ENCODE data around the gene OR6J1. TPM values are rescaled to one million over a fixed set of nuclear protein-coding genes. Genes with fewer than 3 reads are reported as not detected.

OR6J1 gene
- total and polyA plus RNA-seq, 9 of the 15 experiments (the other 6 are each of a cell fraction or from before 2014, with no cell fraction given): not detected

DNA sequence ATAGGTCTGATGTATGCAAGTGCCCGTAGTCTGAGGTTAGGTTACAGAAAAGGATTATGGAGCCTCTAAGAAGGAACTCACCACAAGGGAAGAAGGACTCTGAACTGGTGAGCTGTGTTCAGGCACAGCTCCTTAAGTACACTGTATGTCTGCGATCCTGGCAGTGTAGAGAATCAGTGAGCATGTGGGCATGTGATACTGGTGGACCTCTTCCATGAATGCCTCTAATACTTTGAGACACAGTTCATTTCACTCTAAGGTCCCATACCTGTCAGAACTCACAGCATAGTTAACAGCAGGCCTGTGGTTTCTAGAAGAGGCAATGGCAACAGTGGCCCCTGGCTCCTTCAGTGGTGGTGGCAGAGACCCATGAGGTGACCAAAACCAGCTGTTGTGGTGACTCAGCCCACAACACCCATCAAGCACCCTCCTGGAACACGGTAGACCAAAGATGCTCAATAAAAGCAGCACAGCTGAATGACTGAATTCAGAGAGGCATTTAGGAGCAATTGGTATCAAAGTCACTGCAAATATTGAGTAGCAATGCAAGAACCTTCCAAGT lies 6.9 kb upstream of the OR6J1 start (continued):
- TF ChIP-seq, protein P1, sequence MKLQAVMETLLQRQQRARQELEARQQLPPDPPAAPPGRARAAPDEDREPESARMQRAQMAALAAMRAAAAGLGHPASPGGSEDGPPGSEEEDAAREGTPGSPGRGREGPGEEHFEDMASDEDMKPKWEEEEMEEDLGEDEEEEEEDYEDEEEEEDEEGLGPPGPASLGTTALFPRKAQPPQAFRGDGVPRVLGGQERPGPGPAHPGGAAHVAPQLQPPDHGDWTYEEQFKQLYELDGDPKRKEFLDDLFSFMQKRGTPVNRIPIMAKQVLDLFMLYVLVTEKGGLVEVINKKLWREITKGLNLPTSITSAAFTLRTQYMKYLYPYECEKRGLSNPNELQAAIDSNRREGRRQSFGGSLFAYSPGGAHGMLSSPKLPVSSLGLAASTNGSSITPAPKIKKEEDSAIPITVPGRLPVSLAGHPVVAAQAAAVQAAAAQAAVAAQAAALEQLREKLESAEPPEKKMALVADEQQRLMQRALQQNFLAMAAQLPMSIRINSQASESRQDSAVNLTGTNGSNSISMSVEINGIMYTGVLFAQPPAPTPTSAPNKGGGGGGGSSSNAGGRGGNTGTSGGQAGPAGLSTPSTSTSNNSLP (IDR thresholded peaks at IDR 0.05; ENCODE audit: borderline replicate concordance, low read depth, low read length): no peak
- TF ChIP-seq ZNF121 (CRISPR knock-in tag; conservative IDR thresholded peaks at IDR 0.05) (no peak), MAFF (IDR thresholded peaks at IDR 0.05; ENCODE audit: low read length) (no peak), ETV5 (CRISPR knock-in tag; IDR thresholded peaks at IDR 0.05; ENCODE audit: low read depth) (no peak), FOXK1 (CRISPR knock-in tag; IDR thresholded peaks at IDR 0.05; ENCODE audit: borderline replicate concordance) (no peak), PYGO2 (tag; IDR thresholded peaks at IDR 0.05) (no peak), TCFL5 (CRISPR knock-in tag; conservative IDR thresholded peaks at IDR 0.05) (no peak), SMARCE1 (IDR thresholded peaks at IDR 0.05) (no peak), NKRF (IDR thresholded peaks at IDR 0.05; ENCODE audit: borderline replicate concordance) (no peak), CSDE1 (IDR thresholded peaks at IDR 0.05) (peak in 1 of 2 experiments; percentile 32; a peak in 1 of 4 replicates), ZNF408 (CRISPR knock-in tag; IDR thresholded peaks at IDR 0.05; ENCODE audit: low read depth) (no peak), U2AF2 (optimal IDR thresholded peaks at IDR 0.05; ENCODE audit: low read depth, low read length) (no peak), PTBP1 (IDR thresholded peaks at IDR 0.05; ENCODE audit: low read depth, low read length) (0 out of 2 replicates have a peak, but pooled peaks have one; percentile 35), BCOR (IDR thresholded peaks at IDR 0.05) (no peak), SUPT5H (IDR thresholded peaks at IDR 0.05) (peak; percentile 82), TFAP4 (CRISPR knock-in tag; IDR thresholded peaks at IDR 0.05; ENCODE audit: borderline replicate concordance) (peak; percentile 67; the same call in 1 of the 2 replicates), RAD21 (CRISPR knock-in tag; conservative IDR thresholded peaks at IDR 0.05 in 1 of 2, IDR thresholded peaks at IDR 0.05 in 1 of 2) (no peak), BMI1 (IDR thresholded peaks at IDR 0.05; ENCODE audit: low read length) (no peak), NR0B1 (IDR thresholded peaks at IDR 0.05; ENCODE audit: partially characterized antibody) (no peak)
- TF ChIP-seq, protein P2, sequence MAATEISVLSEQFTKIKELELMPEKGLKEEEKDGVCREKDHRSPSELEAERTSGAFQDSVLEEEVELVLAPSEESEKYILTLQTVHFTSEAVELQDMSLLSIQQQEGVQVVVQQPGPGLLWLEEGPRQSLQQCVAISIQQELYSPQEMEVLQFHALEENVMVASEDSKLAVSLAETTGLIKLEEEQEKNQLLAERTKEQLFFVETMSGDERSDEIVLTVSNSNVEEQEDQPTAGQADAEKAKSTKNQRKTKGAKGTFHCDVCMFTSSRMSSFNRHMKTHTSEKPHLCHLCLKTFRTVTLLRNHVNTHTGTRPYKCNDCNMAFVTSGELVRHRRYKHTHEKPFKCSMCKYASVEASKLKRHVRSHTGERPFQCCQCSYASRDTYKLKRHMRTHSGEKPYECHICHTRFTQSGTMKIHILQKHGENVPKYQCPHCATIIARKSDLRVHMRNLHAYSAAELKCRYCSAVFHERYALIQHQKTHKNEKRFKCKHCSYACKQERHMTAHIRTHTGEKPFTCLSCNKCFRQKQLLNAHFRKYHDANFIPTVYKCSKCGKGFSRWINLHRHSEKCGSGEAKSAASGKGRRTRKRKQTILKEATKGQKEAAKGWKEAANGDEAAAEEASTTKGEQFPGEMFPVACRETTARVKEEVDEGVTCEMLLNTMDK (IDR thresholded peaks at IDR 0.05; ENCODE audit: borderline replicate concordance, insufficient read depth, low read depth, low read length, poor library complexity, severe bottlenecking): no peak
